Mucosa of rectum (tissue), 2 donors: ENCODE data around the gene KCNMB2.

ENCODE experiments used
- H3K27ac ChIP-seq, 2 donors: one replicate each; pipeline ENCODE4 v1.7.0; 2013; ENCODE audit warnings: inconsistent platforms in 2 of 2, low read depth in 2 of 2, low read length in 2 of 2
- H3K27me3 ChIP-seq, 2 donors: one replicate each; pipeline ENCODE4 v1.7.0; 2013; ENCODE audit warnings: low read length in 2 of 2; ENCODE audit not compliant: control insufficient read depth in 2 of 2, insufficient read depth in 2 of 2
- H3K36me3 ChIP-seq, 2 donors: one replicate each; pipeline ENCODE4 v1.7.0; 2013; ENCODE audit warnings: low read length in 2 of 2; ENCODE audit not compliant: control insufficient read depth in 2 of 2, insufficient read depth in 2 of 2
- H3K4me1 ChIP-seq, 2 donors: one replicate each; pipeline ENCODE4 v1.7.0; 2013; ENCODE audit warnings: low read length in 2 of 2, mild to moderate bottlenecking in 1 of 2; ENCODE audit not compliant: control insufficient read depth in 2 of 2, insufficient read depth in 2 of 2
- H3K4me3 ChIP-seq, 2 donors: one replicate each; pipeline ENCODE4 v1.7.0; 2013; ENCODE audit warnings: low read length in 2 of 2
- H3K9ac ChIP-seq, 2 donors: one replicate each; pipeline ENCODE4 v1.7.0; 2013; ENCODE audit warnings: low read length in 2 of 2, low read depth in 1 of 2, mild to moderate bottlenecking in 1 of 2
- H3K9me3 ChIP-seq, 2 donors: one replicate each; pipeline ENCODE4 v1.7.0; 2013; ENCODE audit warnings: low read length in 2 of 2; ENCODE audit not compliant: control insufficient read depth in 2 of 2
- donor health status: healthy.
- donor health status: Normal muscosa, but diverticular disease.

KCNMB2 gene

DNA sequence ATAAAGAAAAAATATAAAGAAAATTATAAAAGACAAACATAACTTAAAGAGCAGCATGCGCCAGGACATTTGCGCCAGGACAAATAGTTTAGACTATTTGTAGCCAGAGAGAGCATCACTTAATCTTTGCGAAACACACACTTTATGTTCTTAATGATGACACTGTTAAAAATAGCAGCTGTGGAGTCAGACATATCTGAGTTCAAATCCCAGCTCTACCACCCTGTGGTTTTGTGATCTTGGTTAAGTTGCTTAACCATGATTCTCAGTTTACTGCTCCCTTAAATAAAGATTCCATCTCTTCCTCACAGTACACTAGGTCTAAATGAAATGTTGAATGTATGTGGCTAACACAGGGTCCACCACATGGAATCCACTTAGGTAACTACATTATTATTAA lies 31.4 kb downstream of the KCNMB2 start:
- Histone ChIP-seq H3K4me1 (no peaks in the 10 kb centered on the region), H3K9ac (no peak overlapping the region), H3K36me3 (no peaks in the 10 kb centered on the region), H3K27me3 (no peaks in the 10 kb centered on the region), H3K27ac (no peak overlapping the region), H3K4me3 (no peak overlapping the region), H3K9me3 (no peaks in the 10 kb centered on the region)

- H3K9me3 ChIP-seq: no peaks in the 10 kb centered on the region
- no peak overlapping the region for H3K27ac ChIP-seq
- H3K9ac ChIP-seq: no peak overlapping the region
- H3K4me3 ChIP-seq: no peak overlapping the region
- H3K4me1 ChIP-seq: no peaks in the 10 kb centered on the region
- H3K27me3 ChIP-seq: no peaks in the 10 kb centered on the region
- H3K36me3 ChIP-seq: no peaks in the 10 kb centered on the region
Measured at GRCh38 chr3:178568155-178568731, 32.0 kb downstream of the KCNMB2 start.

GRCh38 chr3:178568911-178569310 lies 32.7 kb downstream of the KCNMB2 start:
- Histone ChIP-seq H3K36me3 (no peaks in the 10 kb centered on the region), H3K27me3 (no peaks in the 10 kb centered on the region), H3K9me3 (no peaks in the 10 kb centered on the region), H3K4me1 (no peaks in the 10 kb centered on the region), H3K4me3 (no peak overlapping the region), H3K9ac (no peak overlapping the region), H3K27ac (no peak overlapping the region)

- no peaks in the 10 kb centered on the region for H3K36me3 ChIP-seq
- H3K9ac ChIP-seq: no peak overlapping the region
- no peaks in the 10 kb centered on the region for H3K9me3 ChIP-seq
- no peaks in the 10 kb centered on the region for H3K27me3 ChIP-seq
- H3K27ac ChIP-seq: no peak overlapping the region
- H3K4me3 ChIP-seq: no peak overlapping the region
- H3K4me1 ChIP-seq: no peaks in the 10 kb centered on the region
Measured at GRCh38 chr3:178569826-178570225, 33.6 kb downstream of the KCNMB2 start.

DNA sequence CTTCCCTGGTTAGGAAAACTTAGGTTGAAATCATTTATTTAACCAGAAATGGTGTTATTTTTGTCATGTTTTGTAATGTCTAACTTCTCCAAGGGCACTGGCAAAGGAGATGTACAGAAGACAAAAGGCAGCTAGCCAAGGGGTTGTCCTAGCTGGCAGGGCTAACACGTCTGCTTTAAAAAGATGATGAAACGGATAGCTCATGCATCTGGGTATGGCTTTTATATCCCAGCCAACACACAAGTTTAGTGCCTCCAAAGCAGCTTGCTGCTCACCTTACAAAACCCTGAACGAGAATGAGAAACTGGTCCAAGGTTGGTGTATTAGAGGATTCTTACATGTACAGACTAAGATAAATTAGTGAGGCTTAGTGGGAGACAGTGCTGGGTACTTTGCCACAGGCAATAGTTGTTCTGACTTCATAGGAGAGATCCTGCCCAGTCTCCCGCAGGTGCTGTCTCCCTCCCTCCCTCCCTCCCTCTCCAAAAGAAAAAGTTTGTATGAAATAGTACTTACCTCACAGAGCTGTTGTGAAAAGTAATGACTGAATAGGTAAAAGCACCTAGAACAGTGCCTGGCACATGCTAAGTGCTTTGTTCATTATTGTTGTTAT lies 47.8 kb downstream of the KCNMB2 start:
- Histone ChIP-seq H3K27me3 (no peaks in the 10 kb centered on the region), H3K27ac (no peak overlapping the region), H3K9ac (no peak overlapping the region), H3K4me3 (no peak overlapping the region), H3K9me3 (no peaks in the 10 kb centered on the region), H3K36me3 (no peaks in the 10 kb centered on the region), H3K4me1 (no peaks in the 10 kb centered on the region)

DNA sequence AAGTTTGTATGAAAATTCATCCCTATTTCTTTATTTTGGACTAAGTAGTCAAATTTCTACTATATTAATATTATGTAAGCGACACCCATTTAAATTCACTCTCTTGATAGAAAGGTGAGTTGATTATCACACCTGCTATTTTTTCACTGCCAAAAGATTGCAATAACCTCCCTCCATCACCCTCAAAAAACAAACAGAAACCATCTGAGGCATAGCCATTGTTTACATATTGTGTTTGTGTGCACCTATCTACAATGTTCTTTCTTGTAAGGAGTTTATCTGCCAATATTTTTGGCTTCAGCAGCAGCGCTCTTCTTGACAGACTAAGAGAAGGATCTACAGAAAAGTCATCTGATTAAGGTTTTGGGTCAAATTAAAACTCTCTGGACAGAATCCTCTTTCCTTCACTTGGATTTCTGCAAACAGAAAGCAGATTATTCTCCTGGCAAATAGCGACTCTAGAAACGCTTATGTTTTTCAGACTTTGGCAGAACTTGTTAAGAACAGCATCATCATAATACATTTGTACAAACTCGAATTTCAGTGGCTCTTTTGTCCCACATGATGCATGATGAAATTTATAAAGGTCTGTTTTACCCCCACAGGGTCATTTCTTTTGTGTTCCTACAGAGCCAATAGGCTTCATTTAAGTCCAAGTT lies 48.6 kb downstream of the KCNMB2 start:
- Histone ChIP-seq H3K4me3 (no peak overlapping the region), H3K9me3 (no peaks in the 10 kb centered on the region), H3K9ac (no peak overlapping the region), H3K27ac (no peak overlapping the region), H3K4me1 (no peaks in the 10 kb centered on the region), H3K36me3 (no peaks in the 10 kb centered on the region), H3K27me3 (no peaks in the 10 kb centered on the region)

- Histone ChIP-seq H3K4me1 (no peaks in the 10 kb centered on the region), H3K27me3 (no peaks in the 10 kb centered on the region), H3K27ac (no peak overlapping the region)
Measured at GRCh38 chr3:178585454-178585853, 49.2 kb downstream of the KCNMB2 start.

DNA sequence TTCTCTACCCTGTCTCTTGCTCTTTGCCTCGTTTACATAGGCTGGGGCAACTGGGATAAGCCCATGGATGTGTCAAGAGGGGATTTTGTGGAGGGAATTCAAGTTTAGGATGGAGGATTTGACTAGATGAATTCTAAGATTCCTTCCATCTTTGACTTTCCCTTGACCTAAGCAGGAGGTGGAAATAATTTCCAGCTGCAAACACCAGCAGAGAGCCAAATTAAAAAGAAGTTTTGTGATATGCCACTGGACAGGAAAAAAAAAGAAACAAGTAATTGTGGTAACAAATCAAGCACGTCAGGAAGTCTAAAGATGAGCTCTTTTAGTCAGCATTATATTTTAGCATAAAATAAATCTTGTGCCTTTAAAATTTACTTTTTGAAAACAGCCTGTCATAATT lies 49.8 kb downstream of the KCNMB2 start:
- Histone ChIP-seq H3K27ac (no peak overlapping the region), H3K4me3 (no peak overlapping the region), H3K9ac (no peak overlapping the region), H3K9me3 (no peaks in the 10 kb centered on the region), H3K27me3 (no peaks in the 10 kb centered on the region), H3K36me3 (no peaks in the 10 kb centered on the region), H3K4me1 (no peaks in the 10 kb centered on the region)

More at GRCh38 chr3:178585454-178585853, 49.2 kb downstream of the KCNMB2 start:
- H3K9ac ChIP-seq: no peak overlapping the region
- H3K9me3 ChIP-seq: no peaks in the 10 kb centered on the region
- H3K4me3 ChIP-seq: no peak overlapping the region
- no peaks in the 10 kb centered on the region for H3K36me3 ChIP-seq

DNA sequence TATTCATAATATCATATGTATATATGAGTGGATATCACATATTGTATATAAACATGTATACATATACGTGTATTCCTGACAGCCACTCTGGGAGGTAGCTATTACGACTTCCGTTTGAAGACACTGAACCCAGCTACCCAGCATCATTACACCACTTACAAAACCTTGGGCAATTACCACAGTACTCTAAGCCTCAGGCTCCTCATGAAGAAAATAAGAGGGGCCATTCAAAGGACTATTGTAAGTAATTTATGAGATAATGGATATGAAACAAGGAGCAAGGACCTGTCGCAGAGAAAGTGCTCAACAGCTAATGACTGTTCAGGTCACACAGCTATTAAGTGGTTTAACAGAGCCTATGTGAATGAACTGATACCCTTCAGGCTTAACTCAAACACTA lies 52.4 kb downstream of the KCNMB2 start:
- Histone ChIP-seq H3K27ac (no peak overlapping the region), H3K4me1 (no peaks in the 10 kb centered on the region), H3K4me3 (no peak overlapping the region), H3K9ac (no peak overlapping the region), H3K9me3 (no peaks in the 10 kb centered on the region), H3K27me3 (no peaks in the 10 kb centered on the region), H3K36me3 (no peaks in the 10 kb centered on the region)

DNA sequence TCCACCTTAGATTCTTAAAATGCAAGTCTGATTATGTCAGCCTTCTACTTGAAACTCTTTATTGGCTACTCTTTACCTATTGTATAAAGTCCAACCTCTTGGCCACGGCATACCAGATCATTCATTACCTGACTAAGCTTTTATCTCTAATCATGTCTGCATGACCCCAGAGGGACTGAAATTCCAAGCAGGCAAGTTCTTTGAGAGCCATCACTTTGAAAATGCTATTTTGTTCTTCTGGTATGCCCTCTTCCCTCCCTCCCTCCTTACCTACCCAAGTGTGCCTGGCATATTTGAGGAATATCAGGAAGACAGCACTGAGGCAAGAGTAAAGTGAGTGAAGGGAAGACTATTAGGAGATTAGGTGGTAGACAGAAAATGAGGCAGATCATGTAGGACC lies 57.5 kb downstream of the KCNMB2 start:
- Histone ChIP-seq H3K4me3 (no peak overlapping the region), H3K27me3 (no peaks in the 10 kb centered on the region), H3K4me1 (no peaks in the 10 kb centered on the region), H3K27ac (no peak overlapping the region), H3K9ac (no peak overlapping the region), H3K36me3 (no peaks in the 10 kb centered on the region), H3K9me3 (no peaks in the 10 kb centered on the region)
